ENCODE results near the gene SLC2A6.

Gene SLC2A6

GRCh38 chr9:133515615-133516255 is 36.8 kb upstream of the SLC2A6 start:
- DNase-seq: no peak

DNA sequence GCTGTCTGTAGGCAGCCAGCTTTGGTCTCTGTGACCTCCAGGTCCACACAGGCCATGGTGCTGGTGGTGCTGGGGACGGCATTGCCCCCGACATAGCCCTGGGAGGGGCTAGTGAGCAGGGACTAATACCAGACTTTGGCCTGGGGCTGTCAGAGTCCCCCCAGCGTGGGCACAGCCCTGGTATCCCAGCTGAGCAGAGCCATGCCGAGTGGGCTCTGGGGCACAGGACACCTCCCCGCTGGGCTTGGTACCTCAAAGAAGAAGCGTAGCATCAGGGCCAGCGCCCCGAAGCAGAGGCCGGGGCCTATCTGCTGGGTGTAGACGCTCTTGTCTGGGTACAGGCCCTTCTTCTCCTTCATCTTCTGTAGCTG is 36.3 kb upstream of the SLC2A6 start:
- no peak for DNase-seq

DNA sequence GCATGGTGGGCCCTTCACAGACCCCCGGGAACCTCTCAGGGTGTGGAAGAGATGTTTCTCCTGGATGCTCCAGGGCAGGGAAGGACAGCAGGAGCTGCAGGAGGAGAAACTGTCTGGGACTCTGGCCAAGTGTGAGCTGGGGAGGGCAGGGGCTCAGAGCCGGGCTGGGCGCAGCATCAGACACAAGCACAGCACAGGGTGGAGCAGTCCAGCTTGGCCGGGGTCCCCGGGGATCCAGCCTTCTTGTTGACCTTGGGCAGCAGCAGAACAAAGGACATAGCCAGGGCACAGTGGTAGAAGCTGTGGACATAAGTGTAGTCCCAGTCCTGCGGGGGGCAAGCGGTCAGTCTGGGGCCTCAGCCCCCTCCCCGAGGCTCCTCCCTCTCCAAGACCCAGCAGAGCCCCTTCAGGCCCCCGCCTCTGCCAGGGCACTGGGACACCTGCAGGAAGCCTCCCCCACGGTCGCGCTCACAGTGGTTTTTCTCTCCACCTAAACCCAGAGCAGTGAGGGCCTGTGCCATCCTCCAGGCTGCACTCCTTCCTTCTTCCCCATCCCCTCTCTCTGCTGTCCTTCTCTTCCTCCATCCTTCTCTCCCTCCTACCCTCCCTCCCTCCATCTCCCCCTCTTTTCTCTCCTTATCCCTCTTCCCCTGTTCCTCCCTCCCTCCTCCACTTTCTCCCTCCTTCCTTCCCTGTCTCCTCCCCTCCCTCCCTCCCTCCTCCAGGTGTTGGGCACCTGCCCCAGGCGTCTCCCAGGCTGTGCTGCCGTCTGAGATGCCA is 35.8 kb upstream of the SLC2A6 start:
- peak in 11 of 14 donors; percentile 7 to 68 (median 27) for DNase-seq

DNA sequence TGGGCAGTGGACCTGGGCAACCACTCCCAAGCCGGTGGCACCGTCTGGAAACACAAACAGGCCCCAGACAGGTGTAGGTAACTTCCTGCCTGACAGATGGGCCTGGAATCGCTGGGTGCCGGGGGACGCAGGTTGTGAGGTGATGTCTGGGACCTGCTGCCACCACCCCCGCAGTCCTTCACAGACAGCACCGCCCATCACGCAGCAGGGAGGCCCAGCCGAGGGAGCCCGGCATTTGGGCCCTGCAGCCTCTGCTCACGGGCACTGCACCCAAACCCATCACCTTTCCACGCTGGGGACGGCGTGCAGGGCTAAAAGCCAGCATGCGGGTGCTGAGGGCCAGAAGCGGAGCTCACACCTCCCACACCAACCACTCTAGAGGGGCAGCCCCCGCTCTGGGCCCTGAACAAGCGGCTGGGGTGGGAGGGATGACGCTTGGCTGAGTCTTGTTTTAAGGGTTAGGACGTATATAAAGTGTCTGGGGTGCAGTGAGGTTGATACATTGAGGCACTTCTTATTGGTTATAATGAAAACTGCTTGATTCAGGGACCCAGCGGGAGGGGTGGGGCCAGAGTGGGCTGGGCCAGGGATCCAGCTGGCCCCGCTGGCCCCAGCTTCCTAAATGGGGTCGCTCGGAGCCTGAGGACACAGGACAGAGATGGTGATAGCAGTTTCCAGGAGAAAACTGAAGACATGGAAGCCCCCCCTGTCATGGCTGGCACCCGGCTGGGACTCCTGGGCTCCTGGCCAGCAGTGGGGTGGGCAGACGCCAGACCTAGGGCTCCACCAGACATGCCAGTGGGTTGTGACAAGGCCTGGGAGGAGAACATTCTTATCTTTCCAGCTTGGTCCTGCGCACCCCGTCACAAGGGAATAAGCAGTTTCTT is 34.6 kb upstream of the SLC2A6 start:
- DNase-seq: no peak

- DNase-seq: no peak
These were observed 33.6 kb upstream of the SLC2A6 start for GRCh38 chr9:133512253-133513213.

- DNase-seq: no peak
These were observed 32.7 kb upstream of the SLC2A6 start for GRCh38 chr9:133511607-133512006.

- DNase-seq: no peak
These were observed 32.1 kb upstream of the SLC2A6 start for GRCh38 chr9:133510926-133511505.

DNA sequence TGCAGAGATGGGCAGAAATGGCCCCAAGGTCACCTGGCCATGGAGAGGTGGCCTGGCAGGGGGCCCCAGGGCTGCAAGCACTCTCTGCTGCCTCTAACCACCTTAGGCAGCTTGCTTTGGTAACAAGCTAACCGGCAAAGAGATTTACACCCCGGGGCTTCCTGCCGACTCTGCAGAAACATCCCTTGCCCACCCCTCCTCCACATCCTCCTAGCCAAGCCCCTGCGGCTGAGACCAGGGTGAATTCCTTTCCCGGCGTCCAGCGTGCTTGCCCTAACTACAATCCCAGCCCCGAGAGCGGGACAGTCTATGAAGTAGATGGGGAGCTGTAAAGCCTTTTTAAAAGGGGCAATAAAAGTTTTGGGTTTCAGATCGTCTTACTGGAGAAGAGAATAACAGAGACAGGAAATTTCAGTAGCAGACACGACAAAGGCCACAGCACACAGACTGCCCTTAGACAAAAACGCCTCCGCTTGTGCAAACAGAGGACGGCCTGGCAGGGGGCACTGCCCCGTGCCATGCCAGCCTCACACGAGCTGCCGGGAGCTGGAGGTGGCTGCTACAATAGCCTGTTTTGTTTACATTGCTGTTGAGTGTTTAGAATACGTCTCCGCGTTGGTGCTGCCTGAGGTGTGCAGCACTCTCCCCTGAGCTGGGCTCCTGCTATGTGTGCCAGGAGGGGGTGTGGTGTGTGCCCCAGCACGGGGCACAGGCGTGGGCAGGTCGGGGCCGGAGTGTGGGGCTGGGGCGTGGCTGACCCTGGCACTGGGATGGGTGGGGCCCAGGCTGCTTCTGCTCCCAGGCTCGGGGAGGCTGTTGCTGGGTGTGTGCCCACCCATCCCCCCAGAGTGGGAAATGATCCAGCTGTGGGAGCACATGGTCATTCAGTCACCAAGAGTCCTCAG is 30.5 kb upstream of the SLC2A6 start:
- peak in 9 of 14 donors; percentile 13 to 68 (median 54) for DNase-seq

GRCh38 chr9:133508046-133508445 is 29.1 kb upstream of the SLC2A6 start:
- no peak for DNase-seq

DNA sequence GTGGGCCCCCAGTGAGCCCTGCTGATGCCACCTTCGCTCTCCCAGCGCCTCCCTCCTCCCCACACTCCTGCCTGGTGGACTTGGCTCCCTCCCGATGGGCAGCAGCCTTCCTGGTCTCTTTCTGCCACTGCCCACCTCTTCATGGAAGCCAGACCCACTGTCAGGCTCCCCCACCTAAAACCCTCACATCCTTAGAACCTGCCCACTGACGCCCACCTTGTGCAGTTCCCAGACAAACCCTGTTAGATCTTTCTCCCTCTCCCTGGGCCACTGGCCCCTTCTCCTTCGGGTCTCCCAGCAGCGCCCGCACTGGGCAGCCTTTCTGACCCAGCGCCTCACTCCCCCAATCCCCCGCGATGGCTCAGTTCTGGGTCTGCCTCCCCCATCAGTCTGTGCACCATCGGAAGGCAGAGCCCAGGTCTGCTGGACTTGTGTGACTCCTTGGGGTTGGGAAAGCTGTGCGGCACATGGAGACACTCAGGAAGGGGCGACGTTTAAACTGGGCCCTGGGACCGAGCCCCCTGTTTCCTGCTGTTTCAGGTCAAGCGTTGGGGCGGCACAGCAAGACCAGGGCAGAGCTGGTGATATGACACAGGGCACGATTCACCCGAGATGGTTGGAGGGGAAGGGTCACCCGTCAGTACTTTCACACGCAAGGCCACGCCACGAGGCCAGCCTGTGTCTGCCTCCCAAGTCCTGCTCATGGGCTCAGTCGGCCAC is 28.5 kb upstream of the SLC2A6 start:
- DNase-seq: no peak

DNA sequence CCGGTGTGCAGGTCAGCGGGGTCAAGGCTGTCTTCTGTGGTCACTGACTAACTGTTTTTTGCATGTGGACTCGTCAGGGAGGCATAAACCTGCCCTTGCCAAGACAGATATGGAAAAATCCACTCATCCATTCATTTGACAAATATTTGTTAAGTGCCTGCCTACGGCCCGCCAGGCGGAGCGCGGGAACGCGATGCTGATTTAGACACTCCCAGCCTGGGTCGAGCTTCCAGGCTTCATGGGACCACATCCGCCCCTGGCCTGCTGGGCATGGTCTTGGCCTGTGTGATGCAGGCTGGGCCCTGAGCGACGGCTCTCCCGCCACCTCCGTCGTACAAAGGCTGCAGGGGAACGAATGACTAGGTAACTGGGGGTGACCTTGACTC is 27.7 kb upstream of the SLC2A6 start:
- DNase-seq: no peak

- no peak for DNase-seq
These were observed 27.2 kb upstream of the SLC2A6 start for GRCh38 chr9:133505901-133506652.

DNA sequence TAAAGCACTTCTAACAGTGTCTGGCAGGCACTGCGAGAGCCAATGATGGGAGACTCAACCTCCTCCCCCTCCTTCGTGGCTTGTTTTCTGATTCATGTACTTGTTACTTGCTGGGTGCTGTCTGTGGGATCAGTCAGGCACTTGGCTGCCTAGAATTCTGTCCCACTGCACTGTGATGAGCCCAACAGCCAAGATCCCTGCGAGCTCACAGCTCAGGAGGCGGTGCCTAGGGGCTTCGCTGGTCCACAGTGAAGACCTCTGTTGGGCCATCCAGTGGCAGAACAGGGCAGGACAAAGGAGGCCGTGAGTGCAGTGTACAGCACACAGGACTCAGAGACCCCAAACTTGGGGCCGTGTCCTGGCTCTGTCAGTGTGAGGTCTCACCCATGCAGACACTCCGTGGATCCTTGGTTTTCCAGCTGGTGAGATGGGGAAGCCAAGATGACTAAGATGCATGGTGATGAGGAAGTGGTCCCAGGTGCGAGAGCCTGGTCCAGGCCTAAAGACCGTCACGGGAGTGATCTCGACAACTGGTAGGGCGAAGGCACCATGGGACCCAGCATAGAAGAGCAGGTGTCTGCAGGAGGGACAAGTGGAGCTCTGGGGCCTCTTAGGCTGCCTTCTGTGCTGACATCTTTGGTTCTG is 26.4 kb upstream of the SLC2A6 start:
- no peak for DNase-seq

GRCh38 chr9:133502112-133502511 is 23.2 kb upstream of the SLC2A6 start:
- no peak for DNase-seq

- no peak for DNase-seq
These were observed 21.0 kb upstream of the SLC2A6 start for GRCh38 chr9:133499892-133500270.

DNA sequence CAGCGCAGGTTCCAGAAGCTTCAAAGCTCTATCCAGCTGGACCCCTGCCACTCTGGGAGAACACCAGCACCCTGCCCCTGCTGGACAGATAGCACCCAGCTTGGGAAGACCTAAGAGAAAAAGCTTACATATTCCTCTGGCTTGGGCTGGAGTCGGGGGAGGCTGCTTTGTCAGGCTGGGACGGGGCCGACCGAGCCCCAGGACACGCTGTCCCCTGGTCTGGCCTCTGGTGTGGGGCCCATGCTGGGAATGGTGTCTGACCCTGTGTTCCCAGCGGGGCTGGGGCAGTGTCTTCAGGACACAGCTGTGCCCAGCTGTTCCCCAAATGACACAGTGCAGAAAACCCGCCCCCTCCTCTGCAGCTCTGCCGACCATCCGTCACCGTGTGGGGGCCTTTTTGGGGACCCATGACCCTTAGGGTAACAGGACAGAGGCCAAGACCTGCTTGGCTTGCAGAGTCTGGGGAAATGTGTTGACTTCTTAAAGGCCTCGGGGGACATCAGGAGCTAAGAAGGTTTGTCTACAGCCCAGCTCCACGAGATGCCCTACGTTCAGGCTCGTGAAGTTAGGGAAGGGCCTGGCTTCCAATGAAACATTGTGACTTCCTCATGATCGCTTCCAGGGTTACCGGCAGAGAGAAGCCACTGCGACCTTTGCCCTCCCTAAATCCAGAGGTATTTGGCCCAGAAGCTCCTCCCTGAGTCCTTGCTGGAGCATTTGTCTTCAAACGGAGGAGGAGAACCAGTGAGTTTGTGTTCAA is 20.4 kb upstream of the SLC2A6 start:
- DNase-seq: no peak
